ENCODE data around the gene RAX.

The RAX gene

DNA sequence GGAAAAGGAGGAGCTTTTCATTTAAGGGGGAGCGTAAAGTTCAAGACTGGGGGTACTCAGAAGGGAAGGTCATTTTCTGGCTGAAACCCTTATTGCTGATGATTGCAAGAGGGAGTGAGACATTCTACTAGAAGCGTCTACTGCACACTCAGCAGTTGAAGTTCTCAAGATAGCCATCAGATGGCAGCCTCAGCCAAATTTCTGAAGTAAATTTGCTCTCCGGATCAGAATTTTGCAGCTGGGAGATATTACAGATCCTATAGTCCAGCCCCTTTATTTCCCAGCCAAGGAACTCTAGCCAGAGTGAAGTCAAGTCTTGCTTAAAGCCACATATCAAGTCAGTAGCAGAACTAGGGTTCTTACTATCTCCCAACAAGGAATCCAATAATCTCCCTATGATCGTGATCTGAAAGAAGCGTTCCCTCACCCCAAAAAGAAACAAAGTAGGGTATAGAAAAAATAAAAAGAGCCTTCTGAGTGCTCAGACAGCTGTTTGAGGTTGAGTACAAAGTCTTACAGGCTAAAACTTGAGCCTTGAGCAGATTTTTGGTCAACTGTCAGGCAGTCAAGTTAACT lies 24.0 kb downstream of the RAX start:
- Histone ChIP-seq H3K27me3 (ENCODE audit: control insufficient read depth, insufficient read depth, low read length) (no peaks in the 10 kb centered on the region; the same call in 1 of the 2 replicates), H3K27ac (ENCODE audit: low read length) (no peak overlapping the region), H3K36me3 (ENCODE audit: control insufficient read depth, insufficient read depth, low read length) (no peaks in the 10 kb centered on the region), H3K4me1 (ENCODE audit: control insufficient read depth, insufficient read depth, low read length) (no peaks in the 10 kb centered on the region), H3K4me3 (ENCODE audit: low read length) (no peak overlapping the region), H3K9me3 (ENCODE audit: control insufficient read depth, insufficient read depth, low read length) (no peaks in the 10 kb centered on the region)
- WGBS (ENCODE audit: insufficient coverage, insufficient read length) = no CpG with 5 or more reads among the region's 5 CpGs
- DNase-seq (ENCODE audit: low read depth, low spot score) = no peak

DNA sequence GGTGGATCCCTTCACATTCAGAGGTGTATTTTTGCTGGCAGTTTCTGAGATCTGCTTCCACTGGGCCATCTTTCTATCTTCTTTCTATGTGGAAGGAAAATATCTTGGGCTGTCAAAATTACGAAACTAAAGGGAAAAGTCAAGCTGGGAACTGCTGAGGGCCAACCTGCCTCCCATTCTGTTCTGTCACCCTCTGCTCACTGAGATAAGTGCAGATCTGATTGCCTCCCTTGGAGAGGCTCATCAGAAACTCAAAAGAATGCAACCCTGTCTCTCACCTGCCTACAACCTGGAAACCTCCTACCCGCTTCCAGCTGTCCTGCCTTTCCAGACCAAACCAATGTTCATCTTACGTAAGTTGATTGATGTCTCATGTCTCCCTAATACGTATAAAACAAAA lies 26.5 kb downstream of the RAX start:
- Histone ChIP-seq H3K27me3 (ENCODE audit: control insufficient read depth, insufficient read depth, low read length) (no peaks in the 10 kb centered on the region; the same call in 1 of the 2 replicates), H3K27ac (ENCODE audit: low read length) (no peak overlapping the region), H3K36me3 (ENCODE audit: control insufficient read depth, insufficient read depth, low read length) (no peaks in the 10 kb centered on the region), H3K9me3 (ENCODE audit: control insufficient read depth, insufficient read depth, low read length) (no peaks in the 10 kb centered on the region), H3K4me3 (ENCODE audit: low read length) (no peak overlapping the region), H3K4me1 (ENCODE audit: control insufficient read depth, insufficient read depth, low read length) (no peaks in the 10 kb centered on the region)
- DNase-seq (ENCODE audit: low read depth, low spot score) = no peak
- no CpG with 5 or more reads among the region's 4 CpGs for WGBS (ENCODE audit: insufficient coverage, insufficient read length)

DNA sequence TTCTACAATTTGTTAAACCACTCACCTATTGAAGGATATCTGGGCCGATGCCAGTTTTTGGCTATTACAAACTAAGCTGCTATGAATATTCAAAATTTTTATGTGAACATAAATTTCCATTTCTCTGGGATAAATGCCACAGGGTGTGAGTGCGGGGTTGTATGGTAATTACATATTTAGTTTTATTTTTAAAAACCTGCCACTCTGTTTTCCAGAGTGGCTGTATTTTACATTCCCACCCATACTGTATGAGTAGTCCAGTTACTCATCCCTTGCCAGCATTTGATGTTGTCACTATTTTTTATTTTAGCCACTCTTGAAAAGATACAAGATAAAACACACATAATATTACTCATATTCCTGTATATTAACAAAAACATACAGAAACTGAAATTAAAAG lies 30.3 kb downstream of the RAX start:
- no peaks in the 10 kb centered on the region for H3K27me3 ChIP-seq (ENCODE audit: control insufficient read depth, insufficient read depth, low read length)
- H3K27ac ChIP-seq (ENCODE audit: low read length) = no peak overlapping the region
- no peaks in the 10 kb centered on the region for H3K36me3 ChIP-seq (ENCODE audit: control insufficient read depth, insufficient read depth, low read length)
- H3K4me3 ChIP-seq (ENCODE audit: low read length) = no peak overlapping the region
- no CpG with 5 or more reads among the region's 2 CpGs for WGBS (ENCODE audit: insufficient coverage, insufficient read length)
- no peak for DNase-seq (ENCODE audit: low read depth, low spot score)
- H3K4me1 ChIP-seq (ENCODE audit: control insufficient read depth, insufficient read depth, low read length) = no peaks in the 10 kb centered on the region
- no peaks in the 10 kb centered on the region for H3K9me3 ChIP-seq (ENCODE audit: control insufficient read depth, insufficient read depth, low read length)

DNA sequence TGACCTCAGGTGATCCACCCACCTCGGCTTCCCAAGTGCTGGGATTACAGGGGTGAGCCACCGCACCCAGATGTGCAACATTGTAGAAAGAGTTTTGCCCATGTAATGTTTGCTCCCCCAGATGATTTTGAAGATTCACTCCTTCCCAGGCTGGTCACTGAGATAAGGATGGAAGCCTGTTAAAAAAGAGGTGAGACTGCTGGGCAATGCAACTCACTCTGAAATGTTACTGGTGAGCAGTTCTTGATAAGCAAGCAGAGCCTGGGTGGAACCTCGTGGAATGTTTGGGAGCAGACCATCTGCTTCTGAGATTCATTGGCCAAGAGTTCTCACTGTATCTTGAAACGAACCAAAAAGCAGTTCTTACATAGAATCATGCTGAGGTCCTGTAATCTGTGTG lies 33.6 kb downstream of the RAX start:
- WGBS (ENCODE audit: insufficient coverage, insufficient read length) = no CpG with 5 or more reads among the region's 4 CpGs
- Histone ChIP-seq H3K4me1 (ENCODE audit: control insufficient read depth, insufficient read depth, low read length) (no peaks in the 10 kb centered on the region), H3K9me3 (ENCODE audit: control insufficient read depth, insufficient read depth, low read length) (no peaks in the 10 kb centered on the region), H3K36me3 (ENCODE audit: control insufficient read depth, insufficient read depth, low read length) (no peaks in the 10 kb centered on the region), H3K4me3 (ENCODE audit: low read length) (no peak overlapping the region), H3K27ac (ENCODE audit: low read length) (no peak overlapping the region), H3K27me3 (ENCODE audit: control insufficient read depth, insufficient read depth, low read length) (no peaks in the 10 kb centered on the region)
- no peak for DNase-seq (ENCODE audit: low read depth, low spot score)

DNA sequence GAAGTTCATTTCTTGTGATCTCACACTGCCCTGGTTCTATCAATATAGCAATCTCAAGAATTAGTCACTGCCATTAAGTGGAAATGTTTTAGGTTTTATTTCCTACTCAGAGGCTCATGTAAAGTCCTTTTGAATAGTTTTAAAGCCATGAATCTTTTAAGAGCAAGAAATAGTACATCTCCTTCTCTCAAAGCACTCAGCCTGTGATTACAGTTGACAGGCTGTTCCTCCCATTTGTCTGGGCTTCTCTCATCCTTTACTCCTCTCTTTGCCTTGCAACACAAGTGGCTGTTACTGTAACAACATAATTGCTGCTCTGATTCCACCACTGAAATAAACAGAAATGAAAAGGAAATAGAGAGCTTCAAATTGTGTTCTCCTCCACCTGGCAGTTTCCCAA lies 34.9 kb downstream of the RAX start:
- no peaks in the 10 kb centered on the region for H3K27me3 ChIP-seq (ENCODE audit: control insufficient read depth, insufficient read depth, low read length)
- no peak overlapping the region for H3K27ac ChIP-seq (ENCODE audit: low read length)
- H3K4me3 ChIP-seq (ENCODE audit: low read length) = no peak overlapping the region
- no peaks in the 10 kb centered on the region for H3K4me1 ChIP-seq (ENCODE audit: control insufficient read depth, insufficient read depth, low read length)
- DNase-seq (ENCODE audit: low read depth, low spot score) = no peak
- no peaks in the 10 kb centered on the region for H3K9me3 ChIP-seq (ENCODE audit: control insufficient read depth, insufficient read depth, low read length)
- H3K36me3 ChIP-seq (ENCODE audit: control insufficient read depth, insufficient read depth, low read length) = no peaks in the 10 kb centered on the region

DNA sequence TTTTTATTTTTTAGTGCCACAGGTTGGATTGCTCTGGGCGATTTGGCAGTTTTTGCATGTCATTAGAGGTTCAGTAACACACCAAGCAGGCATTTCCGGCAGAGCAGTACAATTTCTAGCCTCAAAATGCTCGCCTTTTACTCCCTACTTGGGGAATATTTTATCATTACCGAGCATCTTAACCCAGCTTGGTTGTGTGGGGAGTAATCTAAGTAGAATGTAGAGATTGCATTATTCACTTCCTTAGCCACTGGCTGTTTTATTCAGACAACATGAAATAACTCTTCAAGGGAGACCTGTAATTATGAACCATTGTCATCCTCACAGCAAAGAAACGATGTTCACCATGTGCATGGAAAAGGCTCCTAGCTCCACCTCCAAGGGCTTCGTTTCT lies 40.2 kb downstream of the RAX start:
- no CpG with 5 or more reads among the region's 6 CpGs for WGBS (ENCODE audit: insufficient coverage, insufficient read length)
- Histone ChIP-seq H3K4me1 (ENCODE audit: control insufficient read depth, insufficient read depth, low read length) (no peaks in the 10 kb centered on the region), H3K9me3 (ENCODE audit: control insufficient read depth, insufficient read depth, low read length) (no peaks in the 10 kb centered on the region), H3K27ac (ENCODE audit: low read length) (no peak overlapping the region), H3K27me3 (ENCODE audit: control insufficient read depth, insufficient read depth, low read length) (no peaks in the 10 kb centered on the region), H3K4me3 (ENCODE audit: low read length) (no peak overlapping the region), H3K36me3 (ENCODE audit: control insufficient read depth, insufficient read depth, low read length) (no peaks in the 10 kb centered on the region)
- DNase-seq (ENCODE audit: low read depth, low spot score) = no peak

DNA sequence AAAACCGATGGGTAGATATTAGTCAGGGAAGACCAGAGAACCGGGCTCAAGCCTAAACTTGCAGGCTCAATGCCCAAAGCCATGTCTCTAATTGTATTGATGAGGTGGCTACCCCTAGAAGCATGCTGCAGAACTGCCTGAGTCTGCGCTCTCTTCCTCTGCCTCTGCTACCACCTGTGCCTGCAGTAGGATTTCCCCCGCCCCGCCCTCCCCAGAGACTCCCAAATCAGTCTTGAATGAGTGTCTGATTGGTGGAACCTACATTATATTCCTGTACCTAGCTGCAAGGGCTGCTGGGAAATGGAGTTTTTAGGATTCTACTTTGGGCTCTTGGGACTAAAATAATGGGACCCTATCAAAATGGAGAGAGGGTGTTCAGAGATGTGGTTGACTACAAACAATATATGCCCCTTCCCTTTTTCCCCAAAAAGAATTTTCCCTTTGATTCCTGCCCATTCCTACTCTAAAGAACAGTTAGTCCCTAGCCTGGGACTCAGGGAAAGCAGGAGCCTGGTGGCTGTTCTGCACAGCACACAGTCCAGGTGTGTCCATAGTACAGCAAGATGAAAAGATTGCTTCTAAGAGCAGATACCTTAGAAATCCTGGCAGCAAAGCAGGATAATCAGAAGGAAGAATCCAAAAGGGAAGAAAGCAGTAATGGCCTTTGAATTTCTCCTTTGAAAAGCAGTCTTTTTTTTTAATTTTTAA lies 40.8 kb downstream of the RAX start:
- Histone ChIP-seq H3K9me3 (ENCODE audit: control insufficient read depth, insufficient read depth, low read length) (no peaks in the 10 kb centered on the region), H3K4me1 (ENCODE audit: control insufficient read depth, insufficient read depth, low read length) (no peaks in the 10 kb centered on the region), H3K4me3 (ENCODE audit: low read length) (no peak overlapping the region), H3K27ac (ENCODE audit: low read length) (no peak overlapping the region), H3K27me3 (ENCODE audit: control insufficient read depth, insufficient read depth, low read length) (no peaks in the 10 kb centered on the region), H3K36me3 (ENCODE audit: control insufficient read depth, insufficient read depth, low read length) (no peaks in the 10 kb centered on the region)
- WGBS (ENCODE audit: insufficient coverage, insufficient read length) = no CpG with 5 or more reads among the region's 5 CpGs
- DNase-seq (ENCODE audit: low read depth, low spot score) = no peak

DNA sequence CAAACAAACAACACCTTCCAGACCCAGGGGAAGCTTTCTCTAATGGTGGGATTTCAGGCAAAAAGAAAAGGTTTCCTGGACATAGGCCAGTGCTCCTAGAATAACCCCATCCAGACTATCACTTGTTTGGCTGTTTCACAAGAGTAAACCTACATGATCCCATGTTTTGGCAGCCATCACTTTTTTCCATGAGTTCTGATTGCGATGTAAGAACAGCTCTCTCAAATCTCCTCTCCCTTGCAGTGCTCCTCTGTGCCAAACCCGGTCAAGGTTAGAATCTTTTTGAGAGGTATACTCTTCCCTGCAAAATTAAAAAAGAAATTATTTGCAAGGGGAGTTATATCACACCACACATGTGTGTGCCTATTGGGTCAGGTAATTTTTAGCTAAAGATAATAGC lies 41.4 kb downstream of the RAX start:
- Histone ChIP-seq H3K4me3 (ENCODE audit: low read length) (no peak overlapping the region), H3K27ac (ENCODE audit: low read length) (no peak overlapping the region), H3K4me1 (ENCODE audit: control insufficient read depth, insufficient read depth, low read length) (no peaks in the 10 kb centered on the region), H3K27me3 (ENCODE audit: control insufficient read depth, insufficient read depth, low read length) (no peaks in the 10 kb centered on the region), H3K36me3 (ENCODE audit: control insufficient read depth, insufficient read depth, low read length) (no peaks in the 10 kb centered on the region), H3K9me3 (ENCODE audit: control insufficient read depth, insufficient read depth, low read length) (no peaks in the 10 kb centered on the region)
- no peak for DNase-seq (ENCODE audit: low read depth, low spot score)
- WGBS (ENCODE audit: insufficient coverage, insufficient read length) = no CpG with 5 or more reads among the region's 2 CpGs

DNA sequence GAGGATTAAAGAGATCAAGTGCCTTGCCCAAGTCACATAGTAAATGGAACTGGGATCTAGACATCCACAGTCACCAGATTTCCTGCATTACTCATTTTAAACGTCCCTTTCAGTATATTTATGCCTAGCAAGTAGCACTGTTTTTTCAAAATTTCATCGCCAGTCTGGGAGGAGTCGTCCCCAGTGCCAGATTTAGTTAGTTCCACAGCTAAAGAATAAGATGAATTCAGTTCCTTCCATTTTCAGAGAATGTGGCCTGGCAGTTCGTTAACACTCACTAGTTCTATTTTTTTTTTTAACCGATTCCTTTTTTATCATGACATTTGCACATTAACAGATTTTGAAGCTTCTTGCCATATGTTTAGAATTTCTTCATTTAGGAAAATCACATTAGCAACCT lies 42.1 kb downstream of the RAX start:
- H3K36me3 ChIP-seq (ENCODE audit: control insufficient read depth, insufficient read depth, low read length) = no peaks in the 10 kb centered on the region
- no peak for DNase-seq (ENCODE audit: low read depth, low spot score)
- no peak overlapping the region for H3K27ac ChIP-seq (ENCODE audit: low read length)
- no peak overlapping the region for H3K4me3 ChIP-seq (ENCODE audit: low read length)
- H3K27me3 ChIP-seq (ENCODE audit: control insufficient read depth, insufficient read depth, low read length) = no peaks in the 10 kb centered on the region
- no CpG with 5 or more reads among the region's 5 CpGs for WGBS (ENCODE audit: insufficient coverage, insufficient read length)
- H3K4me1 ChIP-seq (ENCODE audit: control insufficient read depth, insufficient read depth, low read length) = no peaks in the 10 kb centered on the region
- H3K9me3 ChIP-seq (ENCODE audit: control insufficient read depth, insufficient read depth, low read length) = no peaks in the 10 kb centered on the region

DNA sequence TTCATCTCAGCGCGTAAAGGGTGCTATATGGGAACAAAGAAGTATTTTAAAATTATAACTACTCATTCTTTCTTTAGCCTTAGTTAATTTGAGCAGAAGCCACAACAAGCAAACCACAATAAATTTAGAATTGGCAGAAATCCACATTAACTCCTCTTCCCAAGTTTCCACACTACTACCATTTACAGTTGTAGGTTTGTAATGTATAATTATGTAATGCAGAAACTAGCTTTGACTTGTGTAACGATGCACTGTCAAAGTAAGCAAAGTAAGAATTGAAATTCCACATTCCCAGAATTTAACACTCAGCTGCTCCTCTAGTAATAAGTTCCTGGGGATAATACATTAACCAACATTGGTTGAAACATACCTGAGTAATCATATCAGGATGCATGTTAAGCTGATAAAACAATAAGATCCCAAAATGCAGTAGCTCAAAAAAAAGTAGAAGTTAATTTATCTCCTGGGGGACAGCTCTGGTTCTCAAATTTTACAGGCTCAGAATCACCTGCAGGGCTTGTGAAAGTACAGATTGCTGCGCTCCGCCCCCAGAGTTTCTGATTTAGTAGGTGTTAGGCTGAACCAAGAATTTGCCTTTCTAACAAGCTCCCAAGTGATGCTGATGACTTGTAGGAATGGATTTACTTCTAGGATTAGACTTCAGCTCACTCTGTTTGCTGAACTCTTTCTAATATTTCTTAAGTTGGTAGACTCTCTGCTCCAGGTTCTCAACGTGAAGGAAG lies 43.4 kb downstream of the RAX start:
- no peak for DNase-seq (ENCODE audit: low read depth, low spot score)
- Histone ChIP-seq H3K27me3 (ENCODE audit: control insufficient read depth, insufficient read depth, low read length) (no peaks in the 10 kb centered on the region; the same call in 1 of the 2 replicates), H3K27ac (ENCODE audit: low read length) (no peak overlapping the region), H3K36me3 (ENCODE audit: control insufficient read depth, insufficient read depth, low read length) (no peaks in the 10 kb centered on the region), H3K4me3 (ENCODE audit: low read length) (no peak overlapping the region), H3K9me3 (ENCODE audit: control insufficient read depth, insufficient read depth, low read length) (no peaks in the 10 kb centered on the region), H3K4me1 (ENCODE audit: control insufficient read depth, insufficient read depth, low read length) (no peaks in the 10 kb centered on the region)
- WGBS (ENCODE audit: insufficient coverage, insufficient read length) = no CpG with 5 or more reads among the region's 6 CpGs

All from iPS DF 6.9 (cell line).